ENCODE measurements around the gene ANKRD24.
"Not testable (repeated sequence)": the region's sequence is repeated elsewhere in the genome, so short reads cannot be mapped to it uniquely, and the experiment has no call there.

Gene ANKRD24

DNA sequence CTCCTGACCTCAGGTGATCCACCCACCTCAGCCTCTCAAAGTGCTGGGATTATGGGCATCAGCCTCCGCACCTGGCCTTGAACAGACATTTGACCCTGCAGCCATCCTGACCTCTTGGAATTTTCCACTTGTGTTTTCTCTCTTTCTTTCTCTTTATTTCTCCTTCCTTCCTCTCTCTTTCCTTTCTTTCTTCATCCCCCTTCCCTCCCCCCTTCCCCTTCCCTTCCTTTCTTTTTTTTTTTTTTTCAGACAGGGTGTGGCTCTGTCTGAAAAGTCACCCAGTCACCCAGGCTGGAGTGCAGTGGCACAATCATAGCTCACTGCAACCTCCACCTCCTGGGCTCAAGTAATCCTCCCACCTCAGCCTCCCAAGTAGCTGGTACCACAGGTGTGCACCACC lies 36.0 kb downstream of the ANKRD24 start:
- not testable (repeated sequence) for H3K9me3 ChIP-seq (ENCODE audit: control insufficient read depth, low read length); H3K4me1 ChIP-seq (ENCODE audit: control insufficient read depth, insufficient read depth, low read length, poor library complexity, severe bottlenecking); H3K4me3 ChIP-seq (ENCODE audit: extremely low read depth, insufficient read depth, low read length, poor library complexity, severe bottlenecking); H3K27ac ChIP-seq (ENCODE audit: low read depth, low read length, severe bottlenecking); H3K36me3 ChIP-seq (ENCODE audit: control insufficient read depth, insufficient read depth, low read length)
- 95 to 98% methylated on average over 1 of the region's 1 CpG for WGBS, 2 experiments (ENCODE audit: insufficient coverage in 2 of 2)

DNA sequence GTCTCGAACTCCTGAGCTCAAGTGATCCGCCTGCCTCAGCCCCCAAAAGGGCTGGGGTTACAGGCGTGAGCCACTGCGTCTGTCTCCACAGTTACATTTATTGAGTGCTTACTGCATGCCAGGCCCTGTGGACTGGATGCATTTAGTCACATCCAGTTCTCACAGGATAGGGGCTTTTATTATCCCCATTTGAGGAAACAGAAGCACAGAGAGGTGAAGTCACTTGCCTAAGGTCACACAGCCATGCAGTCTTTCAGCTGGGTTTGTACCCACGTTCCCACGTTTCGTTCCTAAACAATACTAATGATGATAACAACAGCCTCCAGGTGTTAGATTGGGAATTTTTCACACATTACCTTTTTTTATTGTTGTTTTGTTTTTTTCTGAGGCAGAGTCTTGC lies 37.7 kb downstream of the ANKRD24 start:
- peaks cover 6% of the 10 kb centered on the region for H3K4me1 ChIP-seq (ENCODE audit: control insufficient read depth, insufficient read depth, low read length, poor library complexity, severe bottlenecking)
- WGBS, 2 experiments (ENCODE audit: insufficient coverage in 2 of 2), result 95 to 98% methylated on average over 6 to 7 of the region's 7 CpGs
- no peak overlapping the region for H3K27ac ChIP-seq (ENCODE audit: low read depth, low read length, severe bottlenecking)
- H3K4me3 ChIP-seq (ENCODE audit: extremely low read depth, insufficient read depth, low read length, poor library complexity, severe bottlenecking), result no peak overlapping the region
- no peaks in the 10 kb centered on the region for H3K36me3 ChIP-seq (ENCODE audit: control insufficient read depth, insufficient read depth, low read length)
- H3K9me3 ChIP-seq (ENCODE audit: control insufficient read depth, low read length), result peaks cover 6% of the 10 kb centered on the region

DNA sequence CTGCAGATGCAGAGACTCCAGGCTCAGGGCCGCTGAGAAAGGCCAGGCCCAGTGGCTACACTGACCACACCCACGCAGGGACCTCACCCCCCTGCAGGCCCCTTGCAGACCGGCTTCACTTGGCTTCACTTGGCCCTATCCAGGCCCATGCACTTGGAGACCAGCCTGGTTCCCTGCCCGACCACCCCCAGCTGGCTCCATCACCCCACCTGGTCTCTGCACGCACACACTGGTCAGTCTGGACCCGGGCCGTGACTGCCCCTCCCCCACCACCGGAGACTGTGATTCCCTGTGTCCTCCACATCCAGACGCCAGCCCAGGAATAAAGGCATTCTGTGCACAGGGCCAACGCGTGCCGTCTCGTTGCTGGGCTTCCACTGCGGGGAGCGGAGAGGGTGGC lies 42.0 kb downstream of the ANKRD24 start:
- Histone ChIP-seq H3K4me1 (ENCODE audit: control insufficient read depth, insufficient read depth, low read length, poor library complexity, severe bottlenecking) (peaks cover 10% of the 10 kb centered on the region), H3K4me3 (ENCODE audit: extremely low read depth, insufficient read depth, low read length, poor library complexity, severe bottlenecking) (no peak overlapping the region), H3K27ac (ENCODE audit: low read depth, low read length, severe bottlenecking) (no peak overlapping the region), H3K36me3 (ENCODE audit: control insufficient read depth, insufficient read depth, low read length) (no peaks in the 10 kb centered on the region), H3K9me3 (ENCODE audit: control insufficient read depth, low read length) (no peaks in the 10 kb centered on the region)
- 80 to 85% methylated on average over 13 to 15 of the region's 15 CpGs for WGBS, 2 experiments (ENCODE audit: insufficient coverage in 2 of 2)

- H3K4me1 ChIP-seq (ENCODE audit: control insufficient read depth, insufficient read depth, low read length, poor library complexity, severe bottlenecking), result peaks cover 10% of the 10 kb centered on the region
- no peak overlapping the region for H3K4me3 ChIP-seq (ENCODE audit: extremely low read depth, insufficient read depth, low read length, poor library complexity, severe bottlenecking)
- H3K36me3 ChIP-seq (ENCODE audit: control insufficient read depth, insufficient read depth, low read length), result no peaks in the 10 kb centered on the region
- WGBS, 2 experiments (ENCODE audit: insufficient coverage in 2 of 2), result 98 to 100% methylated on average over 4 to 5 of the region's 8 CpGs
- H3K9me3 ChIP-seq (ENCODE audit: control insufficient read depth, low read length), result no peaks in the 10 kb centered on the region
- no peak overlapping the region for H3K27ac ChIP-seq (ENCODE audit: low read depth, low read length, severe bottlenecking)
Observed at GRCh38 chr19:4225885-4226284, 43.4 kb downstream of the ANKRD24 start.

DNA sequence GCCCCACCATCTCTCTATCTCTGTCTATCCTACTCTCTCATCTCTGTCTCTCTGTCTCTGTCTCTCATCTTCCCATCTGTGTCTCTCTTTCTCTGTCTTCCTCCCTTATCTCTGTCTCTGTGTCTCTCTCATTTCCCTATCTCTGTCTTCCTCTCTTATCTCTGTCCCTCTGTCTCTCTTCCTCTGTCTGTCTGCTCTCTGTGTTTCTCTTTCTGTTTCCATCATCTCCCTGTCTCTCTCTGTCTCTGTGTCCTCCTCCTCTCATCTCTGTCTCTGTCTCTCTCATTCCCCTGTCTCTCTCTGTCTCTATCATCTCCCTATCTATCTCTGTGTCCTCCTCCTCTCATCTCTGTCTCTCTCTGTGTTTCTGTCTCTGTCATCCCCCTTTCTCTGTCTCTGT lies 45.3 kb downstream of the ANKRD24 start:
- Histone ChIP-seq H3K4me1 (ENCODE audit: control insufficient read depth, insufficient read depth, low read length, poor library complexity, severe bottlenecking) (peaks cover 10% of the 10 kb centered on the region), H3K36me3 (ENCODE audit: control insufficient read depth, insufficient read depth, low read length) (no peaks in the 10 kb centered on the region), H3K27ac (ENCODE audit: low read depth, low read length, severe bottlenecking) (no peak overlapping the region), H3K4me3 (ENCODE audit: extremely low read depth, insufficient read depth, low read length, poor library complexity, severe bottlenecking) (no peak overlapping the region), H3K9me3 (ENCODE audit: control insufficient read depth, low read length) (no peaks in the 10 kb centered on the region)

GRCh38 chr19:4228765-4229178 lies 46.3 kb downstream of the ANKRD24 start:
- Histone ChIP-seq H3K4me3 (ENCODE audit: extremely low read depth, insufficient read depth, low read length, poor library complexity, severe bottlenecking) (no peak overlapping the region), H3K4me1 (ENCODE audit: control insufficient read depth, insufficient read depth, low read length, poor library complexity, severe bottlenecking) (peaks cover 10% of the 10 kb centered on the region), H3K36me3 (ENCODE audit: control insufficient read depth, insufficient read depth, low read length) (no peaks in the 10 kb centered on the region), H3K27ac (ENCODE audit: low read depth, low read length, severe bottlenecking) (no peak overlapping the region), H3K9me3 (ENCODE audit: control insufficient read depth, low read length) (no peaks in the 10 kb centered on the region)
- WGBS, 2 experiments (ENCODE audit: insufficient coverage in 2 of 2), result 72 to 83% methylated on average over 2 of the region's 2 CpGs

DNA sequence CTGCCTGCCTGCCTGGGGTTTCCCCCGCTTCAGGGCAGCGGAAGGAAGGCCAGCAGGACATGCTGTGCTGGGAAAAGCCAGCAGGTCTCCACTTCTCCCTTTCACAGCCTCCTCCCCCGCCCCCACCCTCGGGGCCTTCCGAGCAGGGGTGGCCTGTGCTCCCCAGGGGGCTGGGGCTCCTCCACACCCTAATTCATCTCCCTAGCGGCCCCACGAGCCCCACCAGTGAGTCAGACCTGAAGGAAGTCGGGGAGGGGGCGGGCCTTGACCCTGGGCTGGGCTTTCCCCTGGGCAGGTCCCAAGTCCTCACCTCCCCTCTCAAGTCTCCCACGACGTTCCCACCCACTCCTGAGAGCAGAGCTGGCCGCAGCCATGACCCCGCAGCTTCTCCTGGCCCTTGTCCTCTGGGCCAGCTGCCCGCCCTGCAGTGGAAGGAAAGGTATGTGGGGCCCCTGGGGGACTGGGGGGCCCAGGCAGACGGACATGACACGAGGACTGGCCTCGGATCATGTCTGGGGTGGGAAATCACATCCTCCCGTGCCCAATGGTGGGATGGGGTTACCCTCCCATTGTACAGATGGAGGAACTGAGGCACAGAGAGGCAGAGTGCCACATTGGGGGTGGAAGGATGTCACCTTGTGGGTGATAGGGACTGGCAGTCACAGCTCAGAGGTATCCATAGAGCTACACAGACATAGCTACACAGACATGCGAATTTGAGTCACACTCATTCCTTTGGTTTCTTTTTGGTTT lies 46.9 kb downstream of the ANKRD24 start, which contains the start of gene EBI3:
EBI3 (plus strand) TSS at position 345 of the 753 bp plus-strand sequence; CDS start at position 373, 28 bp downstream.
- Histone ChIP-seq H3K4me1 (ENCODE audit: control insufficient read depth, insufficient read depth, low read length, poor library complexity, severe bottlenecking) (peaks cover 8% of the 10 kb centered on the region), H3K27ac (ENCODE audit: low read depth, low read length, severe bottlenecking) (no peak within 1 kb of the TSS), H3K9me3 (ENCODE audit: control insufficient read depth, low read length) (no peaks in the 10 kb centered on the region), H3K36me3 (ENCODE audit: control insufficient read depth, insufficient read depth, low read length) (no peaks in the 10 kb centered on the region), H3K4me3 (ENCODE audit: extremely low read depth, insufficient read depth, low read length, poor library complexity, severe bottlenecking) (no peak within 1 kb of the TSS)
- WGBS, 2 experiments (ENCODE audit: insufficient coverage in 2 of 2), result 10 to 45% methylated on average over 2 to 11 of the region's 19 CpGs

GRCh38 chr19:4230237-4230636 lies 47.7 kb downstream of the ANKRD24 start:
- H3K4me3 ChIP-seq (ENCODE audit: extremely low read depth, insufficient read depth, low read length, poor library complexity, severe bottlenecking); H3K27ac ChIP-seq (ENCODE audit: low read depth, low read length, severe bottlenecking); H3K9me3 ChIP-seq (ENCODE audit: control insufficient read depth, low read length); H3K36me3 ChIP-seq (ENCODE audit: control insufficient read depth, insufficient read depth, low read length); H3K4me1 ChIP-seq (ENCODE audit: control insufficient read depth, insufficient read depth, low read length, poor library complexity, severe bottlenecking): not testable (repeated sequence)
- 90 to 92% methylated on average over 3 to 4 of the region's 6 CpGs for WGBS, 2 experiments (ENCODE audit: insufficient coverage in 2 of 2)

- not testable (repeated sequence) for H3K36me3 ChIP-seq (ENCODE audit: control insufficient read depth, insufficient read depth, low read length); H3K27ac ChIP-seq (ENCODE audit: low read depth, low read length, severe bottlenecking); H3K4me1 ChIP-seq (ENCODE audit: control insufficient read depth, insufficient read depth, low read length, poor library complexity, severe bottlenecking); H3K4me3 ChIP-seq (ENCODE audit: extremely low read depth, insufficient read depth, low read length, poor library complexity, severe bottlenecking); H3K9me3 ChIP-seq (ENCODE audit: control insufficient read depth, low read length)
- WGBS, 2 experiments (ENCODE audit: insufficient coverage in 2 of 2), result 91 to 93% methylated on average over 5 to 6 of the region's 6 CpGs
Observed at GRCh38 chr19:4231521-4231920, 49.0 kb downstream of the ANKRD24 start.

GRCh38 chr19:4232139-4232538 lies 49.6 kb downstream of the ANKRD24 start:
- H3K27ac ChIP-seq (ENCODE audit: low read depth, low read length, severe bottlenecking); H3K36me3 ChIP-seq (ENCODE audit: control insufficient read depth, insufficient read depth, low read length); H3K4me1 ChIP-seq (ENCODE audit: control insufficient read depth, insufficient read depth, low read length, poor library complexity, severe bottlenecking); H3K9me3 ChIP-seq (ENCODE audit: control insufficient read depth, low read length); H3K4me3 ChIP-seq (ENCODE audit: extremely low read depth, insufficient read depth, low read length, poor library complexity, severe bottlenecking): not testable (repeated sequence)
- 89 to 96% methylated on average over 4 of the region's 5 CpGs for WGBS, 2 experiments (ENCODE audit: insufficient coverage in 2 of 2)

- WGBS, 2 experiments (ENCODE audit: insufficient coverage in 2 of 2), result 79 to 80% methylated on average over 18 to 21 of the region's 21 CpGs
- Histone ChIP-seq H3K4me3 (ENCODE audit: extremely low read depth, insufficient read depth, low read length, poor library complexity, severe bottlenecking) (no peak overlapping the region), H3K4me1 (ENCODE audit: control insufficient read depth, insufficient read depth, low read length, poor library complexity, severe bottlenecking) (peaks cover 4% of the 10 kb centered on the region), H3K27ac (ENCODE audit: low read depth, low read length, severe bottlenecking) (no peak overlapping the region), H3K9me3 (ENCODE audit: control insufficient read depth, low read length) (no peaks in the 10 kb centered on the region), H3K36me3 (ENCODE audit: control insufficient read depth, insufficient read depth, low read length) (no peaks in the 10 kb centered on the region)
Observed at GRCh38 chr19:4232614-4233281, 50.3 kb downstream of the ANKRD24 start.

All from mesodermal cell (in vitro differentiated cells).